Ishikawa (cell line): Measurements from ENCODE around the gene MMP24.
A peak's percentile ranks its signal among the peaks of the same experiment; 100 is the strongest.

Experiments
- CEBPB ChIP-seq: IDR thresholded peaks from 2 replicates; pipeline ENCODE4 v1.6.1; 2012
- CREB1 ChIP-seq: IDR thresholded peaks from 2 replicates; pipeline ENCODE4 v1.6.1; 2012; ENCODE audit warnings: low read depth
- EGR1 ChIP-seq: IDR thresholded peaks from 2 replicates; pipeline ENCODE4 v1.6.1; 2012
- EP300 ChIP-seq: IDR thresholded peaks from 2 replicates; pipeline ENCODE4 v1.6.1; 2012; ENCODE audit warnings: borderline replicate concordance
- FOXM1 ChIP-seq: IDR thresholded peaks from 2 replicates; pipeline ENCODE4 v1.6.1; 2012; ENCODE audit warnings: low read depth, borderline replicate concordance
- MAX ChIP-seq: IDR thresholded peaks from 2 replicates; pipeline ENCODE4 v1.6.1; 2012
- NFIC ChIP-seq: IDR thresholded peaks from 2 replicates; pipeline ENCODE4 v1.6.1; 2012
- RAD21 ChIP-seq: IDR thresholded peaks from 2 replicates; pipeline ENCODE4 v1.6.1; 2012; ENCODE audit warnings: low read depth
- REST ChIP-seq: IDR thresholded peaks from 2 replicates; pipeline ENCODE4 v1.6.1; 2012; ENCODE audit warnings: low read depth, mild to moderate bottlenecking
- TAF1 ChIP-seq: IDR thresholded peaks from 2 replicates; pipeline ENCODE4 v1.6.1; 2012; ENCODE audit warnings: low read depth, mild to moderate bottlenecking
- TCF12 ChIP-seq: IDR thresholded peaks from 2 replicates; pipeline ENCODE4 v1.6.1; 2012; ENCODE audit warnings: low read depth
- TEAD4 ChIP-seq: IDR thresholded peaks from 2 replicates; pipeline ENCODE4 v1.6.1; 2012
- USF1 ChIP-seq: IDR thresholded peaks from 2 replicates; pipeline ENCODE4 v1.6.1; 2012
- YY1 ChIP-seq: IDR thresholded peaks from 2 replicates; pipeline ENCODE4 v1.6.1; 2012; ENCODE audit warnings: low read depth
- ZBTB7A ChIP-seq: IDR thresholded peaks from 2 replicates; pipeline ENCODE4 v1.6.1; 2012; ENCODE audit warnings: low read depth

MMP24 gene

GRCh38 chr20:35267092-35267491 lies 40.6 kb downstream of the MMP24 start:
- no peak for TF ChIP-seq RAD21
- TF ChIP-seq TAF1 = no peak
- TF ChIP-seq TCF12 = no peak
- no peak for TF ChIP-seq YY1
- no peak for TF ChIP-seq TEAD4
- no peak for TF ChIP-seq USF1
- no peak for TF ChIP-seq CEBPB
- no peak for TF ChIP-seq NFIC
- no peak for TF ChIP-seq FOXM1
- no peak for TF ChIP-seq REST
- no peak for TF ChIP-seq EGR1
- no peak for TF ChIP-seq ZBTB7A
- no peak for TF ChIP-seq CREB1
- TF ChIP-seq MAX = no peak
- no peak for TF ChIP-seq EP300

- TF ChIP-seq RAD21 (peak; percentile 89), USF1 (no peak), EP300 (no peak), ZBTB7A (no peak)
These were observed 42.7 kb downstream of the MMP24 start for GRCh38 chr20:35269055-35269781.

- no peak for TF ChIP-seq TEAD4
- no peak for TF ChIP-seq TAF1
- TF ChIP-seq REST = no peak
- TF ChIP-seq NFIC = no peak
- TF ChIP-seq USF1 = no peak
- TF ChIP-seq FOXM1 = no peak
- TF ChIP-seq MAX = no peak
- no peak for TF ChIP-seq ZBTB7A
- no peak for TF ChIP-seq EGR1
- no peak for TF ChIP-seq EP300
These were observed 43.8 kb downstream of the MMP24 start for GRCh38 chr20:35270021-35270902.

- TF ChIP-seq USF1 = 0 out of 2 replicates have a peak, but pooled peaks have one; percentile 7
- no peak for TF ChIP-seq CEBPB
- no peak for TF ChIP-seq REST
These were observed 44.8 kb downstream of the MMP24 start for GRCh38 chr20:35271073-35271882.
